Measurements from ENCODE around the gene FCF1. TPM values are rescaled to one million over a fixed set of nuclear protein-coding genes. Genes with fewer than 3 reads are reported as not detected.

The FCF1 gene
- total RNA-seq (2022; extraction: Qiagen RNA extraction; ENCODE audit: low read depth) = 38.6 to 73.8 TPM (median 50.3 TPM) in 5 replicates

DNA sequence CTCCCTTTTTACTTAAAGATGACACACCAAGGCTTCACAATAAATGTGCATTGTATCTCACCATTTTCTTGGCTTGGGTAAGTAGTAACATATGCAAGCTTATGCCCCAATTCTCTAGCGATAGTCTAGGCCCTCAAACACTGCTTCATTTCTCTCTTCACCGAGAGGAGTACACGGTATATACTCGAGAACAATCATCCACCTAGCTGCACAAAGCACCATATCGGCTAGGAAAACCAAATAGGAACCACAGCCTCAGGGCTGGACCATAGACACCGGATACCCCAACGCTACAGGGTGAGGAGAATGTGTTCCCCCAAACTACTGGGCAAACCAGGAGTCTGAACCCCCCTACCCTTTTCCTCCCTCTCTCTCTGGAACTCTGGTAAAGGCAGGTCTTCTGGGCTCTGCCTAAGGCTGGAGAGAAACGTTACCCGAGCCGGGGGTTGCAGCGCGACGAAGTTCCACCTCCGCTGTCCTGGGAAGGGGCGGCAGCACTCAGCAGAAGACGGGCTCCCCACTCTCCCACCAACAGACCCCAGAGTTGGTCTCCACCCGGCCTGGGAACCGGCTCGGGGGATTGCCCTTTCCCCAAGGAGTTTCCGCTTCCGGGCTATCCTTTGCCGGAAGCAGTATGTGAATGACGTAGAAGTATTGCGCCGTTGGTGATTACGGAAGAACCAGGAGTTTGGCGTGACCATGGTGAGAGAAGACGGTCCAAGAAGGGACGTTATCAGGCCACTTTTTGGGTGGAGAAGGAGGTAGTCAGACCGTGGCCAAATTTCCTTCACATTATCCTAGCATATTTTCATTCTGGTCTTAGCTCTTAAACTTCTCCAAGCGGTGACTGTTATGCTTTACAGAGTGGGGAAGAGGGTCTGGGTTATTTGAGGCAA is at the start of gene FCF1, which contains the start of gene AREL1:
Gene FCF1, plus strand, starts transcription at position 646 of the 896 bp plus-strand sequence. Its CDS starts 54 bp downstream, at position 700.
Gene AREL1, minus strand, starts transcription at position 582 of the 896 bp plus-strand sequence. CDS start 27,465 bp downstream, outside the sequence.

GRCh38 chr14:74762917-74763802 is 50.2 kb downstream of the FCF1 start, which contains the start of gene YLPM1:
Gene YLPM1, plus strand, starts transcription at chr14:74763316. Its CDS starts 174 bp downstream, at chr14:74763490.

Other genes with a start within 250 kb of the FCF1 start
- 233 to 309 TPM (median 244 TPM) in 5 replicates for gene NPC2, start 219.8 kb upstream of the FCF1 start, total RNA-seq (2022; extraction: Qiagen RNA extraction; ENCODE audit: low read depth)
- gene ISCA2, start 219.4 kb upstream of the FCF1 start, total RNA-seq (2022; extraction: Qiagen RNA extraction; ENCODE audit: low read depth) = 34.7 to 47.7 TPM (median 39.5 TPM) in 5 replicates
- gene LTBP2, start 100.9 kb upstream of the FCF1 start, total RNA-seq (2022; extraction: Qiagen RNA extraction; ENCODE audit: low read depth) = 8.0 to 14.0 TPM (median 10.1 TPM) in 5 replicates
- 20.7 to 26.5 TPM (median 25.8 TPM) in 5 replicates for gene AREL1, start 64 bp upstream of the FCF1 start, total RNA-seq (2022; extraction: Qiagen RNA extraction; ENCODE audit: low read depth)
- gene YLPM1, start 50.2 kb downstream of the FCF1 start, total RNA-seq (2022; extraction: Qiagen RNA extraction; ENCODE audit: low read depth) = 34.0 to 48.2 TPM (median 41.1 TPM) in 5 replicates
- not detected in 5 replicates for gene PROX2, start 163.0 kb downstream of the FCF1 start, total RNA-seq (2022; extraction: Qiagen RNA extraction; ENCODE audit: low read depth)
- 88.4 to 101 TPM (median 92.1 TPM) in 5 replicates for gene DLST, start 168.8 kb downstream of the FCF1 start, total RNA-seq (2022; extraction: Qiagen RNA extraction; ENCODE audit: low read depth)
- 0.16 to 0.68 TPM (median 0.38 TPM) in 5 replicates for gene RPS6KL1, start 210.1 kb downstream of the FCF1 start, total RNA-seq (2022; extraction: Qiagen RNA extraction; ENCODE audit: low read depth)
- 2.4 to 4.1 TPM (median 3.2 TPM) in 5 replicates for gene PGF, start 242.5 kb downstream of the FCF1 start, total RNA-seq (2022; extraction: Qiagen RNA extraction; ENCODE audit: low read depth)

All from A549 treated with RU486 at 1 μM for 4 hours (cell line).